ENCODE results near the gene AVP.
"Not testable (repeated sequence)": the region's sequence is repeated elsewhere in the genome, so short reads cannot be mapped to it uniquely, and the experiment has no call there.

DNA sequence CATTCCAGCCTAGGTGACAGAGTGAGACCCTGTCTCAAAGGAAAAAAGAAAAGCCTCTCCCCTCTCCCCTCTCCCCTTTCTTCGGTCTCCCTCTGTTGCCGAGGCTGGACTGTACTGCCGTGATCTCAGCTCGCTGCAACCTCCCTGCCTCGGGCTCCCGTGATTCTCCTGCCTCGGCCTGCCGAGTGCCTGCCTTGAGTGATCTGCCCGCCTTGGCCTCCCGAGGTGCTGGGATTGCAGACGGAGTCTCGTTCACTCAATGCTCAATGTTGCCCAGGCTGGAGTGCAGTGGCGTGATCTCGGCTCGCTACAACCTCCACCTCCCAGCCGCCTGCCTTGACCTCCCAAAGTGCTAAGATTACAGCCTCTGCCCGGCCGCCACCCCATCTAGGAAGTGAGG, 39.6 kb upstream of the AVP start:
- not testable (repeated sequence) for TF ChIP-seq POLR2A (IDR thresholded peaks at IDR 0.05)
- TF ChIP-seq, protein P1, sequence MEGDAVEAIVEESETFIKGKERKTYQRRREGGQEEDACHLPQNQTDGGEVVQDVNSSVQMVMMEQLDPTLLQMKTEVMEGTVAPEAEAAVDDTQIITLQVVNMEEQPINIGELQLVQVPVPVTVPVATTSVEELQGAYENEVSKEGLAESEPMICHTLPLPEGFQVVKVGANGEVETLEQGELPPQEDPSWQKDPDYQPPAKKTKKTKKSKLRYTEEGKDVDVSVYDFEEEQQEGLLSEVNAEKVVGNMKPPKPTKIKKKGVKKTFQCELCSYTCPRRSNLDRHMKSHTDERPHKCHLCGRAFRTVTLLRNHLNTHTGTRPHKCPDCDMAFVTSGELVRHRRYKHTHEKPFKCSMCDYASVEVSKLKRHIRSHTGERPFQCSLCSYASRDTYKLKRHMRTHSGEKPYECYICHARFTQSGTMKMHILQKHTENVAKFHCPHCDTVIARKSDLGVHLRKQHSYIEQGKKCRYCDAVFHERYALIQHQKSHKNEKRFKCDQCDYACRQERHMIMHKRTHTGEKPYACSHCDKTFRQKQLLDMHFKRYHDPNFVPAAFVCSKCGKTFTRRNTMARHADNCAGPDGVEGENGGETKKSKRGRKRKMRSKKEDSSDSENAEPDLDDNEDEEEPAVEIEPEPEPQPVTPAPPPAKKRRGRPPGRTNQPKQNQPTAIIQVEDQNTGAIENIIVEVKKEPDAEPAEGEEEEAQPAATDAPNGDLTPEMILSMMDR (IDR thresholded peaks at IDR 0.05): not testable (repeated sequence)
